ENCODE measurements around the gene SIRPB1. TPM values are rescaled to one million over a fixed set of nuclear protein-coding genes. Genes with fewer than 3 reads are reported as not detected.
"Not testable (repeated sequence)": the region's sequence is repeated elsewhere in the genome, so short reads cannot be mapped to it uniquely, and the experiment has no call there.

Gene SIRPB1
- total and polyA plus RNA-seq, 5 experiments from 2014 or later, result 0.23 to 14.8 (median 6.1) TPM

- peaks cover 14 to 28% (median 23%) of the 10 kb centered on the region in 3 donors for H3K36me3 Mint-ChIP-seq
- ATAC-seq, result peak; percentile 18 to 25
- peak overlapping the region; percentile 85 to 99 (median 93) for H3K27ac Mint-ChIP-seq
- H3K4me3 Mint-ChIP-seq, result peak overlapping the region; percentile 83 to 99 (median 90)
- peaks cover 61 to 94% (median 90%) of the 10 kb centered on the region in 4 donors for H3K4me1 Mint-ChIP-seq
- DNase-seq, result no peak
- no peaks in the 10 kb centered on the region for H3K27me3 Mint-ChIP-seq
- POLR2A ChIA-PET, result interaction anchor here (0.6 to 2.5 kb wide), 8 partner anchors 9 to 78 kb away, joined by 3 to 19 read pairs (median 4); no protein-coding TSS in a partner anchor
- H3K9me3 Mint-ChIP-seq, result peaks cover 0 to 14% (median 5%) of the 10 kb centered on the region in 9 donors
These were observed 37.0 kb upstream of the SIRPB1 start for GRCh38 chr20:1656844-1657243.

- Mint-ChIP-seq H3K4me3 (peak overlapping the region; percentile 70 to 91 (median 84)), H3K36me3 (peaks cover 14 to 35% (median 34%) of the 10 kb centered on the region in 3 donors), H3K27ac (peak overlapping the region; percentile 24 to 94 (median 89)), H3K4me1 (peaks cover 61 to 94% (median 90%) of the 10 kb centered on the region in 4 donors), H3K9me3 (peaks cover 0 to 14% (median 5%) of the 10 kb centered on the region in 9 donors), H3K27me3 (no peaks in the 10 kb centered on the region)
- ATAC-seq (peak; percentile 15 to 46), DNase-seq (peak in 3 of 10 donors; percentile 49 to 58 (median 56))
- POLR2A ChIA-PET, result interaction anchor here (0.7 to 2.2 kb wide), 4 partner anchors 10 to 32 kb away, joined by 3 to 5 read pairs (median 4); no protein-coding TSS in a partner anchor
These were observed 35.2 kb upstream of the SIRPB1 start for GRCh38 chr20:1654996-1655395.

DNA sequence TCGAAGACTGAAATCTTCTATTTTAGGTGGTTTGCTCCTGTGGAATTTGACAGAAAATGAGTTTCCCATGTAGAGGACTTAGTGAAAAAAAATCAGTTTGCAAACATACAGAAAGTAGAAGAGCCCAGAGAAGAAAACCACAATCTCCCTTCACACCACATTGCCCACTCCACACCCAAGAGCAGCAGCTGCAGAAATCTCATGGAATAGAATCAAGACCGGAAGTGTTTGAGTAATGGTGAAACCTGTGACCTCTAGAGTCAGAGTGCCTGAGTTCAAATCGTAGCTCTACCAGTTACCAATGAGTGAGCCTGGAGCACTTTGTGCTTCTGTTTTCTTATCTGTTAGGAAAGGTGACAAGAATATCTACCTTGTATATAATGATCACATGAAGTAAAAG lies 33.2 kb upstream of the SIRPB1 start:
- POLR2A ChIA-PET, result interaction anchor here (1.1 kb wide), 1 partner anchor 11 kb away, joined by 3 read pairs; no protein-coding TSS in a partner anchor
- Mint-ChIP-seq H3K36me3 (peaks cover 14 to 51% (median 40%) of the 10 kb centered on the region in 3 donors), H3K9me3 (peaks cover 0 to 14% (median 5%) of the 10 kb centered on the region in 9 donors), H3K4me1 (peaks cover 47 to 84% (median 80%) of the 10 kb centered on the region in 4 donors), H3K27me3 (no peaks in the 10 kb centered on the region), H3K4me3 (peak overlapping the region; percentile 36 to 89 (median 72)), H3K27ac (peak overlapping the region; percentile 24 to 94 (median 88))
- DNase-seq, result no peak
- ATAC-seq, result no peak

DNA sequence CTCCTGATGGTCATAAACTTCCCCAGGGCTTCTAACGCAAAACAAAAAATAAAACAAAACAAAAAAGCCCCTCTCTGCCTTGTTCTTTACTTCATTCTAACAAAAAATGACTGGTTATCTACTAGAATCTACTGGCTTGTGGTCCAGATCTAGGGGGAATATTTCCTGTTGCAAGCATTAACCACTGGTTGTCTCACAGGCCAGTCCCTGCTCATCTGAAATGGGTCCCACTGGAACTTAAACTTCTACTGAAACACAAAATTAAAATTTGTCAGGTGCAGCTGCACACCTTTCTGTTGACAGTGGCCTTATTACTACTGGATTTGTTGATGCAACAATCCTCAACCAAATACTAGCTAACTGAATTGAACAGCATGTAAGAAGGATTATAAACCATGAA lies 32.3 kb upstream of the SIRPB1 start:
- H3K36me3 Mint-ChIP-seq, result peaks cover 14 to 57% (median 42%) of the 10 kb centered on the region in 3 donors
- ATAC-seq (no peak), DNase-seq (no peak)
- H3K4me3 Mint-ChIP-seq, result peak overlapping the region; percentile 2 to 83 (median 76)
- POLR2A ChIA-PET, result interaction anchor here (1.0 to 1.9 kb wide), 2 partner anchors 13 to 21 kb away, joined by 3 to 12 read pairs; no protein-coding TSS in a partner anchor
- peak overlapping the region; percentile 53 to 95 (median 88) for H3K27ac Mint-ChIP-seq
- no peaks in the 10 kb centered on the region for H3K27me3 Mint-ChIP-seq
- H3K9me3 Mint-ChIP-seq, result peaks cover 0 to 14% (median 5%) of the 10 kb centered on the region in 9 donors
- H3K4me1 Mint-ChIP-seq, result peaks cover 45 to 84% (median 78%) of the 10 kb centered on the region in 4 donors

GRCh38 chr20:1651268-1652058 lies 31.7 kb upstream of the SIRPB1 start:
- Mint-ChIP-seq H3K27ac (peak overlapping the region; percentile 72 to 95 (median 90)), H3K4me1 (peaks cover 45 to 85% (median 79%) of the 10 kb centered on the region in 4 donors), H3K36me3 (peaks cover 14 to 64% (median 48%) of the 10 kb centered on the region in 3 donors), H3K4me3 (peak overlapping the region; percentile 2 to 83 (median 76)), H3K27me3 (no peaks in the 10 kb centered on the region), H3K9me3 (peaks cover 0 to 14% (median 5%) of the 10 kb centered on the region in 9 donors)
- ATAC-seq, result peak; percentile 29 to 30
- no peak for DNase-seq
- POLR2A ChIA-PET, result interaction anchor here (1.0 to 2.1 kb wide), 7 partner anchors 8 to 34 kb away, joined by 3 to 12 read pairs (median 5); partner anchors contain the start of gene SIRPB1

GRCh38 chr20:1648101-1648500 lies 28.3 kb upstream of the SIRPB1 start:
- Mint-ChIP-seq H3K4me3 (peak overlapping the region in 4 of 10 donors; percentile 12 to 65 (median 39)), H3K9me3 (peaks cover 0 to 4% (median 2%) of the 10 kb centered on the region in 9 donors), H3K27ac (peak overlapping the region; percentile 40 to 95 (median 80)), H3K27me3 (no peaks in the 10 kb centered on the region), H3K36me3 (peaks cover 5 to 71% (median 47%) of the 10 kb centered on the region in 3 donors), H3K4me1 (peaks cover 31 to 81% (median 67%) of the 10 kb centered on the region in 4 donors)
- DNase-seq (no peak), ATAC-seq (no peak)
- POLR2A ChIA-PET, result interaction anchor here (0.7 to 2.6 kb wide), 3 partner anchors 14 to 381 kb away, joined by 3 to 6 read pairs (median 3); no protein-coding TSS in a partner anchor

DNA sequence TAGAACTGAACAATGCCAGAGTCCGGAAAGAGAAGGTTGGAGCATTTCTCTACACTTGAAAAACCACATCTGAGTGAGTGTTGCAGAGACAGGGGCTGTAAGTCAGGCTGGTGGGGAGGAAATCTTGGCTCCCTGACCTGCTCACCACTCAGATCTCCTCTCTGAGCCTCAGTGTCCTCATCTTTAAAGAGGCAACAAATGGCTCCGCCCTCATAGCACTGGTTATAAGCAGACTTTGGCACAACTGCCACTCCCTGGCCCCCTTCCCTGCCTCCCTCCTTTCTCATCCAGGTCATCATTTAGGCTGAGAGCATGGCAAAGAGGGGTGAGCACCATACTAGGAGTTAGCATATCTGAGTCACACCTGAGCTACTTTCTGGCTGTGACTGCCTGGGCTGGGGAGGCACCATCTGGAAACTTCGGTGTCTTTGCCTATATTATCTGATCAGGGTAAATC lies 27.2 kb upstream of the SIRPB1 start:
- ATAC-seq, result peak; percentile 77
- H3K36me3 Mint-ChIP-seq, result peaks cover 0 to 63% (median 42%) of the 10 kb centered on the region in 3 donors
- peak overlapping the region; percentile 31 to 79 (median 62) for H3K4me3 Mint-ChIP-seq

GRCh38 chr20:1644101-1644962 lies 24.5 kb upstream of the SIRPB1 start:
- Mint-ChIP-seq H3K4me3 (no peak overlapping the region), H3K36me3 (peaks cover 5 to 48% (median 33%) of the 10 kb centered on the region in 3 donors), H3K27ac (peak overlapping the region in 9 of 10 donors; percentile 44 to 85 (median 71)), H3K4me1 (peaks cover 20 to 53% (median 37%) of the 10 kb centered on the region in 4 donors), H3K27me3 (no peaks in the 10 kb centered on the region), H3K9me3 (peaks cover 0 to 12% (median 2%) of the 10 kb centered on the region in 9 donors)
- DNase-seq, result no peak
- POLR2A ChIA-PET, result interaction anchor here (0.9 kb wide), 1 partner anchor 8 kb away, joined by 3 read pairs; no protein-coding TSS in a partner anchor
- ATAC-seq, result no peak

More for the DNA sequence above, 27.2 kb upstream of the SIRPB1 start:
- POLR2A ChIA-PET, result interaction anchor here (1.3 to 2.6 kb wide), 3 partner anchors 20 to 380 kb away, joined by 3 to 6 read pairs (median 4); no protein-coding TSS in a partner anchor
- Mint-ChIP-seq H3K4me1 (peaks cover 24 to 72% (median 59%) of the 10 kb centered on the region in 4 donors), H3K27ac (peak overlapping the region; percentile 49 to 95 (median 83)), H3K9me3 (peaks cover 0 to 3% (median 0%) of the 10 kb centered on the region in 9 donors), H3K27me3 (no peaks in the 10 kb centered on the region)
- DNase-seq, result peak in 1 of 10 donors; percentile 30

GRCh38 chr20:1638643-1639042 lies 18.8 kb upstream of the SIRPB1 start:
- peaks cover 12 to 37% (median 28%) of the 10 kb centered on the region in 3 donors for H3K36me3 Mint-ChIP-seq
- POLR2A ChIA-PET, result interaction anchor here (0.7 kb wide), 1 partner anchor 10 kb away, joined by 3 read pairs; no protein-coding TSS in a partner anchor
- ATAC-seq, H3K27me3 Mint-ChIP-seq, H3K4me3 Mint-ChIP-seq, DNase-seq: not testable (repeated sequence)
- H3K4me1 Mint-ChIP-seq, result peaks cover 17 to 48% (median 23%) of the 10 kb centered on the region in 4 donors
- peak overlapping the region in 6 of 10 donors; percentile 3 to 90 (median 66) for H3K27ac Mint-ChIP-seq
- peaks cover 0 to 12% (median 2%) of the 10 kb centered on the region in 9 donors for H3K9me3 Mint-ChIP-seq

- peaks cover 26 to 55% (median 30%) of the 10 kb centered on the region in 4 donors for H3K4me1 Mint-ChIP-seq
- no peak overlapping the region for H3K4me3 Mint-ChIP-seq
- ATAC-seq, result no peak
- peaks cover 14 to 44% (median 32%) of the 10 kb centered on the region in 3 donors for H3K36me3 Mint-ChIP-seq
- POLR2A ChIA-PET, result no interaction called here
- H3K9me3 Mint-ChIP-seq, result peaks cover 0 to 12% (median 2%) of the 10 kb centered on the region in 9 donors
- no peak for DNase-seq
- no peaks in the 10 kb centered on the region for H3K27me3 Mint-ChIP-seq
- peak overlapping the region in 8 of 10 donors; percentile 47 to 82 (median 72) for H3K27ac Mint-ChIP-seq
These were observed 17.9 kb upstream of the SIRPB1 start for GRCh38 chr20:1637755-1638154.

GRCh38 chr20:1637226-1637625 lies 17.4 kb upstream of the SIRPB1 start:
- no peaks in the 10 kb centered on the region for H3K27me3 Mint-ChIP-seq
- peaks cover 31 to 60% (median 35%) of the 10 kb centered on the region in 4 donors for H3K4me1 Mint-ChIP-seq
- H3K36me3 Mint-ChIP-seq, result peaks cover 14 to 50% (median 32%) of the 10 kb centered on the region in 3 donors
- POLR2A ChIA-PET, result no interaction called here
- no peak overlapping the region for H3K4me3 Mint-ChIP-seq
- peak overlapping the region in 8 of 10 donors; percentile 47 to 80 (median 64) for H3K27ac Mint-ChIP-seq
- DNase-seq, result no peak
- peaks cover 0 to 12% (median 2%) of the 10 kb centered on the region in 9 donors for H3K9me3 Mint-ChIP-seq
- no peak for ATAC-seq

Measured in naive thymus-derived CD8-positive, alpha-beta T cell (primary cell).